ENCODE data around the gene KIF4A. TPM values are rescaled to one million over a fixed set of nuclear protein-coding genes. Genes with fewer than 3 reads are reported as not detected.

KIF4A gene, protein sequence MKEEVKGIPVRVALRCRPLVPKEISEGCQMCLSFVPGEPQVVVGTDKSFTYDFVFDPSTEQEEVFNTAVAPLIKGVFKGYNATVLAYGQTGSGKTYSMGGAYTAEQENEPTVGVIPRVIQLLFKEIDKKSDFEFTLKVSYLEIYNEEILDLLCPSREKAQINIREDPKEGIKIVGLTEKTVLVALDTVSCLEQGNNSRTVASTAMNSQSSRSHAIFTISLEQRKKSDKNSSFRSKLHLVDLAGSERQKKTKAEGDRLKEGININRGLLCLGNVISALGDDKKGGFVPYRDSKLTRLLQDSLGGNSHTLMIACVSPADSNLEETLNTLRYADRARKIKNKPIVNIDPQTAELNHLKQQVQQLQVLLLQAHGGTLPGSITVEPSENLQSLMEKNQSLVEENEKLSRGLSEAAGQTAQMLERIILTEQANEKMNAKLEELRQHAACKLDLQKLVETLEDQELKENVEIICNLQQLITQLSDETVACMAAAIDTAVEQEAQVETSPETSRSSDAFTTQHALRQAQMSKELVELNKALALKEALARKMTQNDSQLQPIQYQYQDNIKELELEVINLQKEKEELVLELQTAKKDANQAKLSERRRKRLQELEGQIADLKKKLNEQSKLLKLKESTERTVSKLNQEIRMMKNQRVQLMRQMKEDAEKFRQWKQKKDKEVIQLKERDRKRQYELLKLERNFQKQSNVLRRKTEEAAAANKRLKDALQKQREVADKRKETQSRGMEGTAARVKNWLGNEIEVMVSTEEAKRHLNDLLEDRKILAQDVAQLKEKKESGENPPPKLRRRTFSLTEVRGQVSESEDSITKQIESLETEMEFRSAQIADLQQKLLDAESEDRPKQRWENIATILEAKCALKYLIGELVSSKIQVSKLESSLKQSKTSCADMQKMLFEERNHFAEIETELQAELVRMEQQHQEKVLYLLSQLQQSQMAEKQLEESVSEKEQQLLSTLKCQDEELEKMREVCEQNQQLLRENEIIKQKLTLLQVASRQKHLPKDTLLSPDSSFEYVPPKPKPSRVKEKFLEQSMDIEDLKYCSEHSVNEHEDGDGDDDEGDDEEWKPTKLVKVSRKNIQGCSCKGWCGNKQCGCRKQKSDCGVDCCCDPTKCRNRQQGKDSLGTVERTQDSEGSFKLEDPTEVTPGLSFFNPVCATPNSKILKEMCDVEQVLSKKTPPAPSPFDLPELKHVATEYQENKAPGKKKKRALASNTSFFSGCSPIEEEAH
- 11.4 and 12.6 TPM in 2 replicates for total RNA-seq (2013; cell fraction: nucleolus; rRNA removed)
- total RNA-seq (2014; rRNA removed) = 16.2 and 16.8 TPM in 2 replicates
- total RNA-seq (2014; rRNA removed; fragmentation: Illumina TruSeq; extraction: Trizol) = 20.7 and 22.1 TPM in 2 replicates
- 22.3 and 22.9 TPM in 2 replicates for total RNA-seq (2021)
- polyA plus RNA-seq (2011; ENCODE audit: low read depth) = 6.7 TPM
- 28.8 and 36.2 TPM in 2 replicates for polyA plus RNA-seq (2011; rRNA removed)
- 16.0 and 17.2 TPM in 2 replicates for polyA plus RNA-seq (2011; cell fraction: cytosol; rRNA removed)
- 24.1 and 27.7 TPM in 2 replicates for polyA plus RNA-seq (2011; cell fraction: nucleus; rRNA removed)
- 7.3 and 10.2 TPM in 2 replicates for polyA plus RNA-seq (2012)
- polyA plus RNA-seq (2014; fragmentation: Illumina TruSeq; extraction: Trizol) = 23.0 and 24.0 TPM in 2 replicates
- 10 to 100 TPM; 10.8 to 11.5 TPM for polyA plus RNA-seq (2014; fragmentation: Nextera tagmentation; extraction: Ambion mirVana)
- 14.7 and 15.4 TPM in 2 replicates for polyA plus RNA-seq (2014; rRNA removed)
- 10 to 100 TPM; 25.0 to 26.4 TPM for polyA plus RNA-seq (2016; fragmentation: Nextera tagmentation; extraction: Ambion mirVana)
- polyA minus RNA-seq (2011; rRNA and poly(A)+ RNA removed) = 21.9 and 22.1 TPM in 2 replicates
- polyA minus RNA-seq (2011; cell fraction: cytosol; rRNA and poly(A)+ RNA removed) = 9.0 and 9.6 TPM in 2 replicates
- polyA minus RNA-seq (2011; cell fraction: nucleus; rRNA and poly(A)+ RNA removed) = 11.6 and 17.3 TPM in 2 replicates
- Bru-seq, nascent RNA = percentile 60 among the genes with signal in this experiment
- BruChase-seq, experiment 1, labeled RNA remaining after a 6-hour chase = percentile 61 among the genes with signal in this experiment
- BruChase-seq, experiment 2, labeled RNA remaining after a 2-hour chase = percentile 61 among the genes with signal in this experiment
- long read RNA-seq, experiment 1, full-length matches to known transcripts = 1 of 21 reads
- long read RNA-seq, experiment 1, partial matches to known transcripts = 16 of 21 reads
- long read RNA-seq, experiment 1, other reads (novel, unspliced or antisense) = 4 of 21 reads
- long read RNA-seq, experiment 2, partial matches to known transcripts = 95 of 105 reads
- long read RNA-seq, experiment 2, other reads (novel, unspliced or antisense) = 10 of 105 reads

DNA sequence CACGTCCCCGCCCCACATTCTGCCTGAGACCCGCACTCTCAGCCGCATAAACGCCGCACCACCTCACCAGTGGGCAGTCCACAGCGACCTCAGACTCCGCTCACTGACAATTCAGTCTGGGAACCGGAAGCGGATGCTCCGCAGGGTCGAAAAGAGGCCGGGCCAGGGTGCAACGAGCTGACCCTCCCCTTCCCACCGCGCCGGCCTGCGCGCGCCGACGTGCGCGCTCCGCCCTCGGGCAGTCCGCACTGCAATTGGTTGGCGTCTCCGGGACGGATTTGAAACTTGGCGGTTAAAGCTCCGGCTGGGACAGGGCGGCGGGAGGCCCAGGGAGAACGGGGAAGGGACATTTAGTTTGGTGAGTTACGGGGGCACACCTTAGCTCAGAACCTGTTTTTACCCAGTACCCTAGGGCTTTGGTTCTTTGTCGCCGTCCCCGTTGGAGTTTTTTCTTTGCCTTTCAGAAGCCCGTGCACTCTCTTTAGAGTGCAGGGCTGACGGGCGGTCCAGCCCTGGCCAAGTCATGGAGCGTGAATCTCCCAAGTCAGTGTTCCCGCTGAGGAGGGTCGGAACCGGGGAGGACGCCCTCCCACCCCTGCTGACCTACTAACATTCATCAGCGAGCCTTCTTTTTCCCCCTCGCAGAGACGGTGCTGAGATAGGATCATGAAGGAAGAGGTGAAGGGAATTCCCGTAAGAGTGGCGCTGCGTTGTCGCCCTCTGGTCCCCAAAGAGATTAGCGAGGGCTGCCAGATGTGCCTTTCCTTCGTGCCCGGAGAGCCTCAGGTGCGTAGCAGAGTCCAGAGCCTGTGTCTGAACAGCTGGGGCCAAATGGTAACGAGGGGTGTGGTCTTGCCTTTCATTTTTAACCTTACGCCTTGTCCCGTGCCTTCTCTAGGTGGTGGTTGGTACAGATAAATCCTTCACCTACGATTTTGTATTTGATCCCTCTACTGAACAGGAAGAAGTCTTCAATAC is at the start of gene KIF4A, which contains the start of gene PDZD11:
TSS of gene KIF4A (plus strand) at position 312 of the 978 bp plus-strand sequence. CDS start at position 667, 355 bp downstream.
TSS of gene PDZD11 (minus strand) at position 135 of the 978 bp plus-strand sequence. CDS start 586 bp downstream, outside the sequence.
- no peaks in the 10 kb centered on the region for H3K36me3 ChIP-seq (ENCODE audit: control insufficient read depth in 2 of 2, insufficient read depth in 2 of 2, low read length in 1 of 2)
- no peaks in the 10 kb centered on the region for H3K27me3 ChIP-seq (replicated peaks in 1 of 2; ENCODE audit: control insufficient read depth in 2 of 2, insufficient read depth in 2 of 2, low read length in 1 of 2)
- H3K4me3 ChIP-seq = peak within 1 kb of the TSS; percentile 69
- H3K9ac ChIP-seq (ENCODE audit: control insufficient read depth, insufficient read depth, low read length) = peak within 1 kb of the TSS; percentile 72
- no TSS peak for BruUV-seq (replicated peaks)
- POLR2A ChIA-PET = interaction anchor here (1.0 kb wide), 1 partner anchor 157 kb away, joined by 6 read pairs; the partner anchor contains the start of gene IGBP1
- intact Hi-C loops (cut with micrococcal nuclease; ENCODE audit: unreplicated experiment) (no loop called here), in situ Hi-C loops (cut with MboI) (no loop called here)
- peak within 1 kb of the TSS; percentile 77 for H2AFZ ChIP-seq (ENCODE audit: control insufficient read depth, low read depth, low read length)
- no peaks in the 10 kb centered on the region for H4K20me1 ChIP-seq (ENCODE audit: control insufficient read depth, insufficient read depth)
- RAD21 ChIA-PET (ENCODE audit: unreplicated experiment) = interaction anchor here (1.4 kb wide), 1 partner anchor 157 kb away, joined by 7 read pairs; the partner anchor contains the start of gene IGBP1
- FAIRE-seq (no peak), DNase-seq (ENCODE audit: low read depth, low spot score) (peak; percentile 54), ATAC-seq (peak; percentile 99)
- peak within 1 kb of the TSS; percentile 71 for H3K27ac ChIP-seq (ENCODE audit: control insufficient read depth, insufficient read depth)
- peaks cover 9% of the 10 kb centered on the region for H3K79me2 ChIP-seq (ENCODE audit: control insufficient read depth, insufficient read depth, low read length)
- SMC1A ChIA-PET (ENCODE audit: uncharacterized antibody, unreplicated experiment) = interaction anchor here (1.0 to 1.4 kb wide), 4 partner anchors 16 to 157 kb away, joined by 3 to 4 read pairs (median 4); partner anchors contain the start of gene IGBP1
- CTCF ChIA-PET = interaction anchor here (1.0 to 1.1 kb wide), 3 partner anchors 143 to 157 kb away, joined by 3 to 8 read pairs (median 4); partner anchors contain the start of gene IGBP1
- H3K9me3 ChIP-seq (replicated peaks; ENCODE audit: control insufficient read depth, insufficient read depth, low read length) = no peaks in the 10 kb centered on the region
- H3K4me1 ChIP-seq (ENCODE audit: control insufficient read depth, insufficient read depth, low read length) = no peaks in the 10 kb centered on the region
- H3K4me2 ChIP-seq (ENCODE audit: control insufficient read depth, insufficient read depth) = peak within 1 kb of the TSS; percentile 40
- WGBS (ENCODE audit: insufficient coverage, insufficient replicate concordance, low lambda C conversion rate, missing lambda C conversion rate) = 27% methylated on average over 59 of the region's 62 CpGs
- TF ChIP-seq, protein P1, sequence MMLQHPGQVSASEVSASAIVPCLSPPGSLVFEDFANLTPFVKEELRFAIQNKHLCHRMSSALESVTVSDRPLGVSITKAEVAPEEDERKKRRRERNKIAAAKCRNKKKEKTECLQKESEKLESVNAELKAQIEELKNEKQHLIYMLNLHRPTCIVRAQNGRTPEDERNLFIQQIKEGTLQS (IDR thresholded peaks at IDR 0.05; ENCODE audit: borderline replicate concordance, extremely low read depth, low read depth, low read length) = no peak
- TF ChIP-seq SP1 (IDR thresholded peaks at IDR 0.05; ENCODE audit: low read depth, low read length) (peak; percentile 22), MXI1 (IDR thresholded peaks at IDR 0.05; ENCODE audit: low read depth, low read length) (peak; percentile 62), MTA3 (IDR thresholded peaks at IDR 0.05; ENCODE audit: borderline replicate concordance, low read length) (no peak), ZBED1 (IDR thresholded peaks at IDR 0.05; ENCODE audit: borderline replicate concordance) (no peak), SMC3 (IDR thresholded peaks at IDR 0.05; ENCODE audit: borderline replicate concordance, low read length) (no peak), ETV6 (conservative IDR thresholded peaks at IDR 0.05 in 1 of 2, IDR thresholded peaks at IDR 0.05 in 1 of 2; ENCODE audit: borderline replicate concordance in 1 of 2, low read depth in 1 of 2) (no peak), CBX3 (IDR thresholded peaks at IDR 0.05; ENCODE audit: borderline replicate concordance, low read depth) (no peak), FOS (IDR thresholded peaks at IDR 0.05; ENCODE audit: borderline replicate concordance, extremely low read depth, insufficient read length) (no peak), NBN (IDR thresholded peaks at IDR 0.05) (no peak)
- TF ChIP-seq, protein P2, sequence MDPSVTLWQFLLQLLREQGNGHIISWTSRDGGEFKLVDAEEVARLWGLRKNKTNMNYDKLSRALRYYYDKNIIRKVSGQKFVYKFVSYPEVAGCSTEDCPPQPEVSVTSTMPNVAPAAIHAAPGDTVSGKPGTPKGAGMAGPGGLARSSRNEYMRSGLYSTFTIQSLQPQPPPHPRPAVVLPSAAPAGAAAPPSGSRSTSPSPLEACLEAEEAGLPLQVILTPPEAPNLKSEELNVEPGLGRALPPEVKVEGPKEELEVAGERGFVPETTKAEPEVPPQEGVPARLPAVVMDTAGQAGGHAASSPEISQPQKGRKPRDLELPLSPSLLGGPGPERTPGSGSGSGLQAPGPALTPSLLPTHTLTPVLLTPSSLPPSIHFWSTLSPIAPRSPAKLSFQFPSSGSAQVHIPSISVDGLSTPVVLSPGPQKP (IDR thresholded peaks at IDR 0.05; ENCODE audit: low read depth, low read length) = 0 out of 2 replicates have a peak, but pooled peaks have one; percentile 20

Data from GM12878 (cell line).